Measurements from ENCODE around the gene CDC34. TPM values are rescaled to one million over a fixed set of nuclear protein-coding genes. Genes with fewer than 3 reads are reported as not detected.

CDC34 gene
- total RNA-seq = 48.2 and 51.9 TPM in 2 replicates

DNA sequence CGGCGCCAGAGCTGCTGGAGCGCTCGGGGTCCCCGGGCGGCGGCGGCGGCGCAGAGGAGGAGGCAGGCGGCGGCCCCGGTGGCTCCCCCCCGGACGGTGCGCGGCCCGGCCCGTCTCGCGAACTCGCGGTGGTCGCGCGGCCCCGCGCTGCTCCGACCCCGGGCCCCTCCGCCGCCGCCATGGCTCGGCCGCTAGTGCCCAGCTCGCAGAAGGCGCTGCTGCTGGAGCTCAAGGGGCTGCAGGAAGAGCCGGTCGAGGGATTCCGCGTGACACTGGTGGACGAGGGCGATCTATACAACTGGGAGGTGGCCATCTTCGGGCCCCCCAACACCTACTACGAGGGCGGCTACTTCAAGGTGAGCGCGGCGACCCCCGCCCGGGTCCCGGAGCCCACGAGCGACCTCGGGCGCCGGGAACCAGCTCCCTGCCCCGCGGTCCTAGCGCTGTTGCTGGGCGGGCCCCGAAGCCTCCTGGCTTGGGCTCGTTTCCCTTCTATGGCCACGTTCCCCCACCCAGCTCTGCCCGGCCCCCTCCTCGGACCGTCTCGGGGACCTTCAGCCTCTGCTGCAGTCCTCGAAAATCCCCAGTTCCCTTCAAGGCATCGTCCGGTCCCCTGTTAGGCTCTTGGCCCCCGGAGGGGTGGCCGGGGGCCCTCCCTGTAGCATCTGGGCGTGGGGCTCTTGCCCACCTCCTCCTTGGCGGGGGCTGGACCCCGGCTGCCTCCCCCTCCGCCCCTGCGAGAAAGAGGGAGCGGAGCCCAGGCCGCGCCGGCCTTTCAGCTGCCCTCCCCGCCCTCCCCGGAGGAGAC is at the start of gene CDC34:
CDC34 (plus strand) TSS at position 8 of the 808 bp plus-strand sequence; CDS start at position 180, 172 bp downstream.

GRCh38 chr19:496112-496665 is 35.4 kb upstream of the CDC34 start, which contains the start of gene MADCAM1:
Gene MADCAM1, plus strand, starts transcription at chr19:496486. Its CDS starts 14 bp downstream, at chr19:496500.

DNA sequence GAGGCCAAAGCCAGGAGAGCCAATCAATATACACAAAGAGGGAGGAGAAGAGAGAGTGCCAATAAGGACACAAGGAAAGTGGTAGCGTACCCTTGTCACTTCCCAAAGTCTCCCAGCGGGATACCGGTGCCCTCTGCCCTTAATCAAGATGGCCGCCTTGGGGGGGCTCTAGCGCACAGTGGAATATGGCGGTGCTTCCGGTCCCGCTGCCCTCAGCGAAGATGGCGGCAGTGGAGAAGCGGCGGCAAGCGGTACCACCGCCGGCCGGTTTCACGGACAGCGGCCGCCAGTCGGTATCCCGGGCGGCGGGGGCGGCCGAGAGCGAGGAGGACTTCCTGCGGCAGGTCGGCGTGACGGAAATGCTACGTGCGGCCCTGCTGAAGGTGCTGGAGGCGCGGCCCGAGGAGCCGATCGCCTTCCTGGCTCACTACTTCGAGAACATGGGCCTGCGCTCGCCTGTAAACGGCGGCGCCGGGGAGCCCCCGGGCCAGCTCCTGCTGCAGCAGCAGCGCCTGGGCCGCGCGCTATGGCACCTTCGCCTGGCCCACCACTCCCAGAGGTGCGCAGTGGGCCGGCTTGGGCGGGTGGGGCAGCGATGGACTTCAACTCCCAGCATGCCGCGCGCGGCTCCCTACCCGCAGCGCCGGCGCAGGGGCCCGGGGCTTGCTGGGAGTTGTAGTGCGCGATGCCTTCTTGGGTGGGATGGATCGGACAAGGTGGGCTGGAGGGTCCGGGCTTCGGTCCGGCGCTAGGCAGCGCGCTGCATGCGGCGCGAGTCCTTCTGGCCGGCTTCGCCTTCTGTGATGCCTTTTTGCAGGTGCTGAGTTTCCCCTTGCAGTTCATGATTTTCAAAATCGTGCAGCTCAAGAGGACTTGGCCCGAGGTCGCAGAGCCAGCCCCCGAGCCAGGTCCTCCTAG is 24.0 kb upstream of the CDC34 start, which contains the start of gene TPGS1:
TPGS1 (plus strand) TSS at position 212 of the 918 bp plus-strand sequence; CDS start at position 222, 10 bp downstream.

DNA sequence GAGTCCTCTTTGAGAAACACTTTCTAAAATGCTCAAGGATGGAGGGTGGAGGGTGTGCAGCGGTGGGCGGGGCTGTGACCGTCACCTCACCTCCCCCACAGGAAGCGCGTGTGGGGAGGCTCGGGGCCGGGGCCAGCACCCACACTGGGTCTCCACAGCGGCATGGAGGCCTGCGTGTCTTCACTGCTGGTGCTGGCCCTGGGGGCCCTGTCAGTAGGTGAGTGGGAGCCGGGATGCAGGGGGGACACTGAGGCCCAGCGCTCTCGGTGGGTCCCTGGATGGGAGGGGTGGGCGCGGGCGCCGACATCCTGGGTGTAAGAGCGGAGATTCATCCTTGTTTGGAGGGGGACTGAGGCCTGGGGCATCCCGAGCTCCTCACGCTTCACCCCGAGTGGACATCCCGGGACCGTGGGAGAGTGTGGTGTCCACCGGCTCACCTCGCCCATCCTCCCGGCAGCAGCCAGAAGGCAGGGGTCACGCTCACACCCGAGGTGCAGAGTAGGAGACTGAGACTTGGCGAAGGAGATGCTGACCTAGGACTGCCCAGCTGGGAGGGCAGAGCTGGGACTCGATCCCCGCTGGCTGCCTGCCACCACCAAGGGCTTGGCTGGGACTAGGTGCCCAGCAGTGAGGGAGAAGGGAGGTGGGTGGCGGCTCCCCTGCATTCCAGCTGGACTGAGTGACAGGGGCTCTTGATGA is 12.5 kb downstream of the CDC34 start, which contains the start of gene GZMM:
GZMM (plus strand) TSS at position 144 of the 699 bp plus-strand sequence; CDS start at position 163, 19 bp downstream.

DNA sequence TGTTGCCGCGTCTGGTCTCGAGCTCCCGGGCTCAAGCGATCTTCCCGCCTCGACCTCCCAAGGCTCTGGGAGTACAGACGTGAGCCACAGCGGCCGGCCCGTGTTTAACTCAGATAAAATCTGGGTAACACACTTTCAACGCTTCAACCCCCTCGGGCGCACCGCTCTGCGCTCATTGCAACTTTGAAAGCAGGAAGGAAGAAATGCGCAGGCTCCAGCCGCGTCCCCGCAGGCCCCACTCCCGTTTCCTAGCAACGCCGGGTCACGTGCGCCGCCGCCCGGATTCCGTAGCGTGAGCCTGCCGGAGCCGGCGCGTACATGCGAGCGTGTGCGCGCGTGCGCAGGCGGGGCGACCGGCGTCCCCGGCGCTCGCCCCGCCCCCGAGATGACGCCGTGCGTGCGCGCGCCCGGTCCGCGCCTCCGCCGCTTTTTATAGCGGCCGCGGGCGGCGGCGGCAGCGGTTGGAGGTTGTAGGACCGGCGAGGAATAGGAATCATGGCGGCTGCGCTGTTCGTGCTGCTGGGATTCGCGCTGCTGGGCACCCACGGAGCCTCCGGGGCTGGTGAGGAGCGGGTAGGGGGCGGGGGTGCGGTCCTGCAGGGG is 40.7 kb downstream of the CDC34 start, which contains the start of gene BSG:
BSG (plus strand) TSS at position 457 of the 603 bp plus-strand sequence; CDS start at position 496, 39 bp downstream.

DNA sequence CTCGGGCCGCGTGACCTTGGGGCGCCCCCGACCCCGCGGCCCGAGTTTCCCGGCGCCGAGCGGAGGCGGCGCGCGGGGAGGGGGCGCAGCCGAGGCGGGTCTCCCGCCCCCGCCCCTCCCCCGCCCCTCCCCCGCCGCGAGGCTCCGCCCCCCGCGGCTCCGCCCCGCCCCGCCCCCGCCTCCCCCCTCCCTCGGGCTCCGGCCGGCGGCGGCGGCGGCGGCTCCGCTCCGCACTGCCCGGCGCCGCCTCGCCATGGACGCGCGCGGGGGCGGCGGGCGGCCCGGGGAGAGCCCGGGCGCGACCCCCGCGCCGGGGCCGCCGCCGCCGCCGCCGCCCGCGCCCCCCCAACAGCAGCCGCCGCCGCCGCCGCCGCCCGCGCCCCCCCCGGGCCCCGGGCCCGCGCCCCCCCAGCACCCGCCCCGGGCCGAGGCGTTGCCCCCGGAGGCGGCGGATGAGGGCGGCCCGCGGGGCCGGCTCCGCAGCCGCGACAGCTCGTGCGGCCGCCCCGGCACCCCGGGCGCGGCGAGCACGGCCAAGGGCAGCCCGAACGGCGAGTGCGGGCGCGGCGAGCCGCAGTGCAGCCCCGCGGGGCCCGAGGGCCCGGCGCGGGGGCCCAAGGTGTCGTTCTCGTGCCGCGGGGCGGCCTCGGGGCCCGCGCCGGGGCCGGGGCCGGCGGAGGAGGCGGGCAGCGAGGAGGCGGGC is 58.3 kb downstream of the CDC34 start, which contains the start of gene HCN2:
HCN2 (plus strand) TSS at position 189 of the 703 bp plus-strand sequence; CDS start at position 254, 65 bp downstream.

Other genes starting within 250 kb of the CDC34 start
- gene PLPP2, start 240.4 kb upstream of the CDC34 start, total RNA-seq = 3.8 and 14.8 TPM in 2 replicates
- gene MIER2, start 187.0 kb upstream of the CDC34 start, total RNA-seq = 13.8 and 21.0 TPM in 2 replicates
- gene C2CD4C, start 122.6 kb upstream of the CDC34 start, total RNA-seq = under 0.01 and 0.12 TPM in 2 replicates
- gene SHC2, start 70.7 kb upstream of the CDC34 start, total RNA-seq = 0.12 and 1.1 TPM in 2 replicates
- 0.16 and 0.36 TPM in 2 replicates for gene MADCAM1, start 35.3 kb upstream of the CDC34 start, total RNA-seq
- 43.0 and 61.0 TPM in 2 replicates for gene TPGS1, start 24.3 kb upstream of the CDC34 start, total RNA-seq
- gene GZMM, start 12.3 kb downstream of the CDC34 start, total RNA-seq = not detected in 2 replicates
- 327 and 392 TPM in 2 replicates for gene BSG, start 40.8 kb downstream of the CDC34 start, total RNA-seq
- gene HCN2, start 58.1 kb downstream of the CDC34 start, total RNA-seq = 2.4 and 2.9 TPM in 2 replicates
- gene POLRMT, start 101.8 kb downstream of the CDC34 start, total RNA-seq = 20.8 and 27.9 TPM in 2 replicates
- gene FGF22, start 108.1 kb downstream of the CDC34 start, total RNA-seq = 0.16 TPM in 1 of 2 replicates, not detected in the other
- 38.9 and 46.4 TPM in 2 replicates for gene RNF126, start 131.5 kb downstream of the CDC34 start, total RNA-seq
- 34.2 and 42.5 TPM in 2 replicates for gene FSTL3, start 144.6 kb downstream of the CDC34 start, total RNA-seq
- not detected in 2 replicates for gene PRSS57, start 163.7 kb downstream of the CDC34 start, total RNA-seq
- gene PALM, start 177.2 kb downstream of the CDC34 start, total RNA-seq = 0.73 and 0.97 TPM in 2 replicates
- gene MISP, start 219.4 kb downstream of the CDC34 start, total RNA-seq = under 0.01 TPM in 1 of 2 replicates, not detected in the other